ENCODE data around the gene CYB5R2. TPM values are rescaled to one million over a fixed set of nuclear protein-coding genes. Genes with fewer than 3 reads are reported as not detected.

CYB5R2 gene
- total RNA-seq, 2 donors from 2014 or later: 4.4 to 5.2 TPM

Other genes starting within 250 kb of the CYB5R2 start
- 1 to 10 TPM; 2.6 to 5.7 TPM for gene OLFML1, start 188.0 kb downstream of the CYB5R2 start, total RNA-seq
- 10 to 100 TPM; 63.5 to 81.1 TPM for gene PPFIBP2, start 159.5 kb downstream of the CYB5R2 start, total RNA-seq
- gene OVCH2, start 33.0 kb upstream of the CYB5R2 start, total RNA-seq: not detected
- not detected for gene OR5P2, start 123.4 kb upstream of the CYB5R2 start, total RNA-seq
- gene OR5P3, start 157.3 kb upstream of the CYB5R2 start, total RNA-seq: not detected